Kidney epithelial cell (primary cell): Measurements from ENCODE around the gene SRM. TPM values are rescaled to one million over a fixed set of nuclear protein-coding genes. Genes with fewer than 3 reads are reported as not detected.

ENCODE experiments used
- DNase-seq: peaks from one replicate; pipeline ENCODE4 v3.0.0-alpha.2; 2010; ENCODE audit warnings: low read depth
- H3K27me3 ChIP-seq: 2 replicates; pipeline ENCODE4 v1.6.0; 2011; ENCODE audit warnings: low read length; ENCODE audit not compliant: control insufficient read depth, insufficient read depth
- H3K36me3 ChIP-seq: 2 replicates; pipeline ENCODE4 v1.5.1; 2011; ENCODE audit warnings: low read length; ENCODE audit not compliant: control insufficient read depth, insufficient read depth
- H3K4me3 ChIP-seq: 2 replicates; pipeline ENCODE4 v1.5.1; 2011; ENCODE audit warnings: low read depth, mild to moderate bottlenecking, control low read depth, low read length
- total RNA-seq: library from RNA; depleted of rRNA; stranded (reverse); fragments of >200 nt; gene quantifications from 2 replicates; pipeline ENCODE4 v1.2.3, GENCODE V29; 2015
- TF ChIP-seq, protein P1 (sequence below): IDR thresholded peaks from 2 replicates; pipeline ENCODE4 v1.5.1; 2011; ENCODE audit warnings: mild to moderate bottlenecking, moderate library complexity, low read length, control low read depth, inconsistent platforms; ENCODE audit not compliant: insufficient read depth, poor library complexity, severe bottlenecking

Gene SRM
- total RNA-seq, 1 donor from 2014 or later = 75.0 TPM

DNA sequence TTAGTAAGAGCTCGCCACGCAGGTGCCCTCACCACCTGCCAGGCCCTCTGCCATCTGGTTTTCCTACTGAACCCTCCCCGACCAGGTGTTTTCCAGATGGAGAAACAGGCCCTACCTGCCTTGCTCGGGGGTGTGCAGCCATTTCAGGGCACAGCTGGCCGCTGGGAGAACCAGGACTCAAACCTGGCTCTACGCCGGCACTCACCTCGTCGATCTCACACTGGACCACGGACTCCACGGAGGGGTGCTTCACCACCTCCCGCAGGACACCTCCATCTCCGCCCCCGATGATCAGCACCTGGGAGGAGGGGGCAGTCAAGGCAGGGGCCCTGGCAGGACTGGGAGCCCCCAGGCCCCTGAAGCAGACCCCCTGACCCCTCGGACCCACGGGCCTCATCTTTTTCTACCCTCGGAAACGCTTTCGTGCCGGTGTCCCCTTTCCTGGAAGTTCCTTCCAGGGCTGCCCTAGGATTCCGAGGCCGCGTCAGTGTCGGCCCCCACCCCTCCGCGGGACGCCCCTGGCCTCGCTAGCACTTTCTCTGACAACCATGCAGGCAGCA is 1.1 kb downstream of the SRM start:
- Histone ChIP-seq H3K27me3 (no peaks in the 10 kb centered on the region), H3K36me3 (peaks cover 3% of the 10 kb centered on the region), H3K4me3 (peak overlapping the region; percentile 92)
- no peak for DNase-seq
- TF ChIP-seq, protein P1, sequence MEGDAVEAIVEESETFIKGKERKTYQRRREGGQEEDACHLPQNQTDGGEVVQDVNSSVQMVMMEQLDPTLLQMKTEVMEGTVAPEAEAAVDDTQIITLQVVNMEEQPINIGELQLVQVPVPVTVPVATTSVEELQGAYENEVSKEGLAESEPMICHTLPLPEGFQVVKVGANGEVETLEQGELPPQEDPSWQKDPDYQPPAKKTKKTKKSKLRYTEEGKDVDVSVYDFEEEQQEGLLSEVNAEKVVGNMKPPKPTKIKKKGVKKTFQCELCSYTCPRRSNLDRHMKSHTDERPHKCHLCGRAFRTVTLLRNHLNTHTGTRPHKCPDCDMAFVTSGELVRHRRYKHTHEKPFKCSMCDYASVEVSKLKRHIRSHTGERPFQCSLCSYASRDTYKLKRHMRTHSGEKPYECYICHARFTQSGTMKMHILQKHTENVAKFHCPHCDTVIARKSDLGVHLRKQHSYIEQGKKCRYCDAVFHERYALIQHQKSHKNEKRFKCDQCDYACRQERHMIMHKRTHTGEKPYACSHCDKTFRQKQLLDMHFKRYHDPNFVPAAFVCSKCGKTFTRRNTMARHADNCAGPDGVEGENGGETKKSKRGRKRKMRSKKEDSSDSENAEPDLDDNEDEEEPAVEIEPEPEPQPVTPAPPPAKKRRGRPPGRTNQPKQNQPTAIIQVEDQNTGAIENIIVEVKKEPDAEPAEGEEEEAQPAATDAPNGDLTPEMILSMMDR = no peak

DNA sequence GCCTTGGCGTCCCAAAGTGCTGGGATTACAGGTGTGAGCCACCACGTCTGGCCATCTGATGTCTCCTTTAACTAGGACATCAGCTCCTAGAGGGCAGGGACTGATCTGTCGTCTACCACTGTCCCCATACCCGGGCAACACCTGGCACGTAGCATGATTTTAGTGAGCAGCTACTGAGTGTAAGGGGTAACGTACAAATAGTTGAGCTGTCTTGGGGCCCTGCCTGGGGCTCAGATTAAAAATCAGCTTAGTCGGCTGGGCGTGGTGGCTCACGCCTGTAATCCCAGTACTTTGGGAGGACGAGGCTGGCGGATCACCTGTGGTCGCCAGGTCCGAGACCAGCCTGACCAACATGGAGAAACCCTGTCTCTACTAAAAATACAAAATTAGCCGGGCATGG is 1.8 kb downstream of the SRM start:
- DNase-seq = no peak
- Histone ChIP-seq H3K36me3 (peaks cover 3% of the 10 kb centered on the region), H3K4me3 (no peak overlapping the region), H3K27me3 (peaks cover 4% of the 10 kb centered on the region)
- TF ChIP-seq, protein P1 = no peak

DNA sequence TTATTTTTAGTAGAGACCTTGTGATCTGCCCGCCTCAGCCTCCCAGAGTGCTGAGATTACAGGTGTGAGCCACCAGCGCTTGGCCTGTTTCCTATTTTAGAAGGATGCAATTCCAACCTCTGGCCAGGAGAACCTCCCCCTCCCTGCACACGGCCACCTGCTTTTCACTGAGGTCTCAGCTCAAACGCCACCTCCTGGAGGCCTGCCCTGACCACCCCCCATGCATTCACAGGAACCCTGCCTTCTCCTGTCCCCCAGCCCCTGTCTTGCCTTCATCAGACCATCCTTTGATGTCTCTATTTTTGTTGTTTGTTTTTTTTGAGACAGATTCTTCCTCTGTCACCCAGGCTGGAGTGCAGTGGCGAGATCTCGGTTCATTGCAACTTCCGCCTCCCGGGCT is 2.3 kb downstream of the SRM start:
- Histone ChIP-seq H3K36me3 (peaks cover 3% of the 10 kb centered on the region), H3K4me3 (no peak overlapping the region), H3K27me3 (peaks cover 10% of the 10 kb centered on the region)
- TF ChIP-seq, protein P1 = no peak
- DNase-seq = no peak

DNA sequence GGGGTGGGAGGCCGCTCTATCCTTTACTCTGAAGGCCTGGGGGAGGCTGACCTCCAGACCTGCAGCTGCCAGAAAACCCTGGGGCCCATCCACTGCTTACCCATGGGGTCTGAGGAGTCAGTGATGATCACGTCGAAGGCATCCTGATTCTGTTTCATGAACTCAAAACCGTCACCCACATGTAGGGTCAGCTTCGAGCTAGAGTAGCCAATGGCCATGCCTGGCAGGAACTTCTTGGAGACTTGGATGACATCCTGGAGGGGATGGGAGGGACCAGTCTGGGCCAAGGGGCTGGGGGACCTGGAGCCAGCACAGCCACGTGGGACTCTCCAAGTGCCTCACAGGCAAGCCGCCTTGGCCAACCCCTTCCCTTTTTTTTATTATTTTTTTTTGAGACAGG is 3.3 kb downstream of the SRM start:
- no peak overlapping the region for H3K4me3 ChIP-seq
- peaks cover 10% of the 10 kb centered on the region for H3K27me3 ChIP-seq
- H3K36me3 ChIP-seq = peaks cover 3% of the 10 kb centered on the region
- no peak for DNase-seq
- TF ChIP-seq, protein P1 = no peak

DNA sequence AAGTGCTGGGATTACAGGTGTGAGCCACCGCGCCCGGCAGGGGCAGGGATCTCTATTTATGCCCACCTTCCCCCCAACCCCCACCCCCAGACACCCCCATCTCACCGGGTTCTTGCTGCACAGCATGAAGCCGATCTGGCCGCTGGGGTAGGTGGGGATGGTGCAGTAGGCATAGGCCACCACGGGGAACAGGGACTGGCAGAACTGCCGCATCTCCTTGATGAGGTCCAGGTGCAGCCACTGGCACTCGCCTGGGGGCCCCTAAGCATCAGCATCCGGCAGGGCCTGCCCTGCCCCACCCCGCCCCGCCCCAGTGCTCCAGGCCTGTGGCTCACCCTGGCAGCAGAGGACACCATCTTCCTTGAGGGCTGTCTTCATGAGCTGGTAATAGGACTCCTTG is 4.1 kb downstream of the SRM start:
- TF ChIP-seq, protein P1 = no peak
- no peak for DNase-seq
- H3K36me3 ChIP-seq = peaks cover 3% of the 10 kb centered on the region
- H3K27me3 ChIP-seq = peaks cover 10% of the 10 kb centered on the region
- H3K4me3 ChIP-seq = no peak overlapping the region

DNA sequence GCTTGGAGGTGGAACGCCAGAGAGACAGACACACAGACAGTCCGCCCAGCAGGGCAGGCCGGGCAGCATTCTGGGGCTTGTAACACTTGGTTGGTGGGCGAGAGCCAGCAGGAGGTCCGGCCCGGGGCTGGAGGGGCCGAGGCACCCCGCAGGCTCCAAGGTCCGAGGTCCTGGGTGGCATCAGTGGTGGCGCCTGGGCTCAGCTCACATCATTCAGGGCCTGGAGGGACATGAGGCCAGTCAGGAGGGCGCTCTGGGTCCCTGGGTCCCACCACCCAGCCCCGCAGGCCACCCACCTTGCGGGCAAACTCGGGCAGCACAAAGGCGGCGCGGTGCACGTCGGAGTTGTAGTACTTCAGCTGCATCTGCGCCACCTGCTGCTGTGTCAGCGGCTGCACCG is 5.2 kb downstream of the SRM start:
- Histone ChIP-seq H3K4me3 (no peak overlapping the region), H3K27me3 (peaks cover 10% of the 10 kb centered on the region), H3K36me3 (peaks cover 3% of the 10 kb centered on the region)
- DNase-seq = no peak
- TF ChIP-seq, protein P1 = no peak
